Raji (cell line): Measurements from ENCODE around the gene PLCB2.

Experiments used
- POLR2A ChIP-seq: IDR thresholded peaks from 2 replicates; pipeline ENCODE4 v1.6.1; 2011; ENCODE audit warnings: low read depth, low read length, control low read depth; ENCODE audit not compliant: insufficient read depth

Gene PLCB2

DNA sequence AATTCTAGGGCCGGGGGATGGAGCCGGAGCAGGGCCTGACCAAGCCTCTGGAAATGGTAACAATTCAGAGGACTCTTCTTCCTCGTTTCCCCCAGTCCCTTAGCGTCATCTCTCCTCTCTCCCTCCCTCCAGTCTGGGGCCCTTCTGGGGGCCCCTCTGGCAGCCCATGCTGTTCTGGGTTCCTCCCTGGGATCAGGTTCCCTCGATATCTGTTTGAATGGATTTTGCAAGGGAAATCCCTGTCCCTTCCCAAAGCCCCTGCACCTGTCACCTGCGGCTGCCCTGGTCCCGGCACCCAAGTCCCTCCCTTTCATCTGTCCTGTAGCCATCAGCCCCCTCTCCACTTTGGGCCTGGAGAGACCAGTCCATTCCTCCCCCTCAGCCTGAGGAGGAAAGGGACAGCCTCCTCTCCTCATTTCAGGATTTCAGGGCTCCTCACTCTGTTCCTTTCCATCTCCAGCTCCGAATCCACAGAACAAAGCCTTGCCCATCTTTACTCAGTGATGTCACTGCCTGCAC lies 1.7 kb upstream of the PLCB2 start:
- TF ChIP-seq POLR2A: no peak

DNA sequence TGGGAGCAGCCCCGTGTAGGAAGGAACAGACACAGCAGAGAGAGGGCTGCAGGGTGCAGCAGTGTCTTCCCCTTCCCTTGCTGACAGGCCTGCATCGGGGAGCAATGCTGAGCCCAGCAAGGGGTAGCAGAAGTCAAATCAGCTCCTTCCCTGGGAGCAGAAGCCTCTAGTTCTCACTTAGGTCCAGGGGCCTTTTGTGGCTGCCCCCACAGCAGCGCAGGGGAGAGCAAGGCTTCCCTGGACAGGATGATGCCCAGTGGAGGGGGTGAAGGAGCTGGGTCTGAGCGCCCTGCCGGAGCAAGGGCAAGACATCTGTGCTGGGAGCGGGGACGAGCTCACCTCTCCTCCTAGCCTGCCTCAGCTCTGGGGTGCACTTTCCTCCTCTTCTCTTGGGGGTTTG lies 827 bp downstream of the PLCB2 start:
- TF ChIP-seq POLR2A: no peak

DNA sequence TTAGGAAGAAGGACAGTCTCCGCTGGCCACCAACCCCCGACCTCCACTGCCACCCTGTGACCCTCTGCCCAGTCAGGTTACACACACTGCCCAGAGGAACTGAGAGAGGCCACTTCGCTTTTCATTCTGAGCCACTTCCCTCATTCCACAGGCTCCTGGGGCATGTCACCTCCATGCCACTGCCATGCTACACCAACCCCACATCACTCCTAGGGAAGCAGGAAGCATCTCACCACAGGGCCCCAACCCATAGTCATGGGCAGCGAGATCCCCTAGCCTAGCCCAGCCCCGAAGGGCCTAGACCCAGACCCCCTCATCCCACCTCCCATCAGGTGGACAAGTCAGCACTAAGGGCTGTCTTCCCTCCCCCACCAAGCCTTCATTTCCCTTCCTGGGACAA lies 1.4 kb downstream of the PLCB2 start:
- TF ChIP-seq POLR2A: no peak

DNA sequence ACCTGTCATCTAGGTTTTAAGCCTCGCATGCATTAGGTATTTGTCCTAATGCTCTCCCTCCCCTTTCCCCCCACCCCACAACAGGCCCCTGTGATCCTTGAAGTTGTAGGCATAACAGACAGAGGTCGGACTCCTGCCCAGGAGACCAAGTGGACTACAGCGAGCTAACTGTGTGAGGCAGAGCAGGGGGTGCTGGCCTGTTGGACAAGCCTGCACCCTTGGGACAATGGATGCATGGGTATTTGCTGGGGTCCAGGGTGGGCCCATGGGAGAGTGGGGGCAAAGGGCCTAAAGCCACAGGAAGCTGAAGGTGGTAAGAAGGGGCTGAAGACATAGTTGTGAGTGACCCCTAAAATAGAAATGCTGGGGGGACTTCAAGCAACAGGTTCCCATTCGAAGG lies 2.5 kb downstream of the PLCB2 start:
- TF ChIP-seq POLR2A: no peak

DNA sequence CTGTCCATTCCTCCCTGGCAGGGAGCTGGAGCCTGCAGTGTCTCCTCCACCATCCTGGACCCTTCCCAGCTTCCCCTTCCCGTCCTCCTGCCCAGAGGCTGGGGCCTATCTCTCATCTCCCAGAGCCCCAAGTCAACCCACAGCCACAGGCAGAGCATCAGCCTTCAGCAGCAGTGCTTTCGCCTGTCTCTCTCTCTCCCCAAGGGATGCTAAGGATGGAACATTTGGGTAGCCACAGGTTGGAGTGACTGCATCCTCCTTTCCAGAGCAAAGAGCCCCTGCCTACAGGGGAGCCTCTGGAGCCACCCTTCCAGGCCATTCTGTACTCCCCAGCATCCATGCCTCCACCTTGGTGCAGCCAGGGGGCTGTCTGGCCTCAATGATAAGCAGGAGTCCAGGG lies 4.2 kb downstream of the PLCB2 start:
- no peak for TF ChIP-seq POLR2A

DNA sequence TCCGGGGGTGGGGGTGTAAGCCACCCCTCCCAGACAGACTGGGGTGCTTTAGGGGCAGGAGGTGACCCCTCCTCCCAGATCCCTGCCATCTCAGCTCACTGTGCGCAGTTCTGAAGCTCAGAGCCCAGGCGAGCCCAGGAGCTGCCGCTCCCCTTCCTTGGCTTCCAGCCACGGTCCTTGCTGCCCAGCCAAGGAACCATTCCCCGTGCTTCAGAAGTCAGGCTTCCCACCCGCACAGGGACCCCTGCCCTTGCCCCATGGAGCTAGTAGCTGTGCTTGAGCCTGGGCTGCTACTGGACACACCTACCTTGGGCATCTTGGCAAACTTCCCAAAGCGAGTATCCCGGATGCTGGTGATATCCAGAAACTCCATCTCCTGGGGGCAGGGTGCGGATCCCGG lies 4.8 kb downstream of the PLCB2 start:
- no peak for TF ChIP-seq POLR2A

DNA sequence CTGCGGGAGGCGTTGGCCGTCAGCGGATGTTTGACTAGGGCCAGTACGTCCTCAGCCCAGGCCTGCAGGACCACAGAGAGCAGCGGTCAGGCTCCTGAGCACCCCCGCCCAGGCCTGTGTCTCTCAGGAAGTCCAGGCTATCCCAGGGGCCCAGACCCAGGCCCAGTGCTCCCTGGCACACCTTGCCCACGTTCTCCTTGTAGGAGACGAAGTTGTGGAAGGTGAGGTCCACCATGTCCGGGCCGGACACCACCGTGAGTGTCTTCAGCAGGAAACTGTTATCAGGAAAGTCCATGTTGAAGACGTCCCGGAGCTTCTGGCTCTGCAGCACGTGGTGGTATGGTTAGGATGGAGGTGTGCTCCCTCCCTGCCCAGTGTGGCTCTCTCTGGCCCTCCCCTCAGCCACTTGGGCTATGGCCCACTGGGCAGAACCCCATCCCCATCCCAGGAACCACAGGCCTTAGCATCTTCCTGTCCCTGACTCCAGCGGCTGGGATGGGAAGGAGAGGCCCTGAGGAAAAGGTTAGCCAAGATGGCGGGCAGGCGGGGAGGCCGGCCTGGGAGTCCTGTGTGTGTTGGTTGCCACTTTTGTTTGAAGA lies 5.3 kb downstream of the PLCB2 start:
- TF ChIP-seq POLR2A: no peak

DNA sequence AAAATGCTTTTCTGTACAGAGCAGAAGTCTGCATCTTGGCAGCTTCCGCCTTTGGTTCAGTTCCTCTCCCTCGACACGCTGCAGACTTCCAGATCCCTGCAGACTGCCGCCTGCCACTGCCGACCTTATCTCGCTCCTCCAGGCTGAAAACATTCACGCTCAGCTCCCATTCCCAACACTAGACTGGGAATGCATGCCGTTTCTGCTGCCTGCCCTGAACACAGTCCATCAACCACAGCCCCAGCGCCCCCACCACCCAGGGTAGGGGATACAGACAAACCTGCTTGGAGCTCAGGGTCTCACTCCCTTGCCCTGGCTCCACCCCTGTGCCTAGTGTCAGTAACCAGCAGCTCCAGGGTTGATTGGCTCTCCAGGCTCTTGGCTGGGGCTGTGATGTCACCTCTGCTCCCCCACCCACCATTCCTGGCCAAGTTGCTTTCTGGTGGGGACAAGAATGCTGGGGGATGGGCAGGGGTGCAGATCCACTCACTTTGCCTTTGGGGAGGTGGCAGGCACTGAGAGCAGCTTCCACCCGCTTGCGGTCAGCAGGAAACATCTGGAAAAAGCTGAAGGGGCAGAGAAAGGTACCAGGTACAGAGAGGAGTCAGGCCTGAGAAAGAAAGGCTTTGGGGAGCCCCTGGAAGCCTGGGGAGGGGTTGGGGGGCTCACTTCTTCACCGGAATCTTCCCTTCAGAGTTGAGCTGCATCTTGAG lies 6.1 kb downstream of the PLCB2 start:
- no peak for TF ChIP-seq POLR2A

DNA sequence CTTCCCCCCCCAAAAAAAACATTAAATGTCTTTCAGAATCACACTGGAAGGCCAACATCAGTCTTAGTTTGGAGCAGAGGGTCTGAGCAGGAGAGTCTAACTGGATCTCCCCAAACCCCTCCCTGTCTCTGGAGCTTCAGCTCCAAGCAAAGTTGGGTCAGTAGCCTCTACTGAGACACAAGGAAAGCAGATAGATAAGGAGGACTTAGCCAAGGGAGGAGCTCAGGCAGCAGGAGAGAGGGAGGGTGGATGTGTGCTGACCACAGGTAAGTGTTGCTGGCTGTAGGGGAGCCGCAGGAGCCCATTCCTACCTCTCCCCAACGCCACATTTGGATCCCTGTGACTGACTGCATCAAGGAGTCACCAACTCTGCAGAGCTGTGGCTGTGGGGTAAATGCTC lies 7.0 kb downstream of the PLCB2 start:
- no peak for TF ChIP-seq POLR2A

DNA sequence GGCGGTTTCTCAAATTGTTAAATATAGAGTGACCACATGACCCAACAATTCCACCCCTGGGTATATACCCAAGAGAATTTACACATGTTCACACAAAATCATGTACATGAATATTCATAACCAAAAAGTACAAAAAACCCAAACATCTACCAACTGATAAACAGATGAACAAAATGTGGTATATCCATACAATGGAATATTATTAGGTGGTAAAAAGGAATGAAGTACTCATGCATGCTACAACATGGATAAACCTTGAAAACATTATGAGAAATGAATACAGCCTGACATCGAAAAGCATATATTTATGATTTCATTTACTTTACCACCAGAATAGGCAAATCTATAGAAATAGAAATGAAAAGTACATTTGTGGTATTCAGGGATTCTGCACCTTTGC lies 7.4 kb downstream of the PLCB2 start:
- TF ChIP-seq POLR2A: no peak

DNA sequence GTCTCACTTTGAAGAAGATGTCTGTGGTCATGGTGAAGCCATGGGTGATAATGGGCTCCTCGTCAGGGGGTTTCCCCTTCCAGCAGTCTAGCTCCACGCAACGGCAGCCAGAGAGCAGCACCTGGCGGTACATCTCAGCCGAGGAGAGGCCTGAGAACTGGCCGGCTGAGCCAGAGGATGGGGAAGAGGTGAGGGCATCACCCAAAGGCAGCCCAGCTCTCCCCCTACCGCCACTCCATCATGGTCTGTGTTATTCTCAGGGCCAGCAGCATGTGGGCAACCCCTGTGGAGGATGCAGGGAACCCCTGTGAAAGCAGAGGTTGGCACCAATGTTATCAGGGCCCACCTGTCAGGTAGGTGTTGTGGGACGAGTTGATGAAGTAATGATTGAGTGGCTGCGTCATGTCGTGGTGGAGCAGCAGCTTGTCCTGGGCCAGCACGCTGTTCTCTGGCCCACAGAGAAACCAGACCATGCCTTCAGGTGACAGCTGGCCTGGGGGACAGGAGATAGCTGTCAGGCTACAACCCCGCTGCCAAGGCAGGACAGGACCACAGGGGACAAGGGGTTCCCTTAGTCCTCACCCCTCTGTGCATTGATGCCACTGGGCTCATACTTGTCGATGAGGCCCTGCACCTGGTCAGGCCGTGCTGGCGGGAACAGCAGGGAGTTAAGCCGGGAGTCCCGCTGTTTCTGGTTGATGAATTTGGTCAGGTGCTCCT lies 9.4 kb downstream of the PLCB2 start:
- no peak for TF ChIP-seq POLR2A

DNA sequence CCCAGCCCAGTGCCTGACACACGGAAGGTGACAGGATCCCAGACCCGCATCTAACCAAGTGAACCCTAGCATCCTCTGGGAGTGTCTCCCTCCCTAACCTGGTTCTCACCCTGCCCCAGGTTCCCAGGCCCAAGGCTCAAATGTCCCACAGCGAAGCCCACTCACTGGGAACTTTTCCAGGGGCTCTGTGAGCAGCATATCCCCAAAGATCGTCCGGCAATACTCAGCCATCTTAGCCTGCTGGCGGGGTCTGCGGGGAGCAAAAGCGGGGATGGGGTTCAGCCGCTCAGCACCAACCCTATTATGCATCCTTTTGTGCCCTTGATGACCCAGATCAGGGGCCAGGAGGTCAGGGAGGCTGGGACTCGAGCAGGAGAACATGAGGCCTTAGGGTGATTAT lies 10.4 kb downstream of the PLCB2 start:
- no peak for TF ChIP-seq POLR2A

DNA sequence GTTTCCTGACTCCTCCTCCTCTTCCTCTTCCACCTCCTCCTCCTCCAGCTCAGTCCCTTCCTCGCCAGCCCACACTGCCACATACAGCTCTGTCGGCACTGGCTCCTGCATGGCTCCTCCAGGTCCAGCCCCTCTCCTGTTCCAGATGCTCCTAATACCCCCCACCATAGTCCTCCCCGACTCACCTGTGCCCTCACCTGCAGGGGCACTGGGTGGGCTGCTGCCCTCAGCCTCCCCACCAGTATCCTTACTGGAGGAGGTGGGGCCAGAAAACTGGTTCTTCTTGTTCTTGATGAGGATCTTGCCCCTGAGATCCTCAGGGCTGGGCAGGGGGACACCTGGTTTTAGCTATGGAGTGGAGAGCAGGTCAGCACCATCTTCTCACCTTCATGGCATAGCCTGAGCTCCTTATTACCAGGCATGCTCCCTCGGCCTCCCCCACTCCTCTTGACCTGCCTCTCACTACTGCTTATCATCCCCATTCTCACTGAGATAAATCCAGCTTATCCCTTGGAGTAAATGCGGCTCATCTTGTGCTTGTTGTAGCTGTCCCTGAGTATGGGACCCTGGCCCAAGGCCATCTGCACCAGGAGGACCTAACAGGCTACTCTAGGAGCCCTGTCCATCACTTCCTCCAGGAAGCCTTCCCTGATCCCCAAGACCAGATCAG lies 11.0 kb downstream of the PLCB2 start:
- no peak for TF ChIP-seq POLR2A

DNA sequence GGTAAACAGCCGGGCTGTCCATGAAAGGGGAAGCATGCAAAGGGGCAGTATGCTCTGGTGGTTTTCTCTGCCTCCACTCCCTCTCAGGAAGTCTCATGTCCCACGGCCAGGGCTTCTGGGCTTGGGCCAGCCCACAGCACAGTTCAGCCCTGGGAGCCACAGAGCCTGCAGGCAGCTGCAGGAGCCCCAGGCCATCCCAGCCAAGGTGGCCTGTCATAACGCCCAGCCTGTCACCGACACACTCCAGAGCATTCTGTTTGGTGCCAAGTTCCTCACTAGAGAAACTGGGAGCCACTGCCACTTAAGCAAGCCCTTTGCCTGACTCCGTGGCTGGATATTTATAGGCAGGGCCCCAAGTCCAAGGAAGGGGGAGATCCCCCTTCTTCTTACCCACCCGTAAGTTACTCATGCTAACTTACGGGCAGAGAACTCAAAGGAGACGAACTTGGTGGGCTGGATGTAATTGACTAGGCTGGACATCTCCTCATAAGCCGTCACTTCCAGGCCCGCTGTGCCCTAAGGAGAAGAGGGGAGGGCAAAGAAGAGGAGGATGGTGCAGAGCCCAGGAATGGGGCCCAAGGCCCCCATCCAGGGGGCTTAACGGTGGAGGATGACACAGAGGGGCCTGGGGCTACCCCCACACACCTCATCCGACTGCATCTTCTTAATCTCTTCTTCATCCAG lies 11.7 kb downstream of the PLCB2 start:
- no peak for TF ChIP-seq POLR2A

DNA sequence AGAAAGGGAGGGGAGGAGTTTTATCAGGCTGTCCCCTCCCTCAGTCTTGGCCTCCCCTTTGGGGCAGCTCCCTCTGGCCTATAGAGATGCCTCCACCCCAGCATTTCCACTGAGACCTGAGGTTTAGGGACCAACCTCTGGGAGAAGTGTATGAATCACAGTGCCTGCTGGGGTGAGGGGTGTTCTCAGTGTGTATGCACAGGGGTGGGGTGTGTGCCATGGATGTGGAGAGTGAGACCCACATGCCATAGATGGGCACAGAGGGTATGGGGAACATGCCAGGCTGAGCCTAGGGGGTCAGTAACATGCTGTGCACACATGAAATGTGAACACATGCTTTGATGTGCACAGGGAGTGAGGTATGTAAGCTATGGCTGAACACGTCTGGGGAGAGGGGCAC lies 12.4 kb downstream of the PLCB2 start:
- no peak for TF ChIP-seq POLR2A
